Activated naive CD4-positive, alpha-beta T cell treated with anti-CD3 and anti-CD28 coated beads for 36 hours (primary cell): ENCODE data around the gene CTSW. TPM values are rescaled to one million over a fixed set of nuclear protein-coding genes. Genes with fewer than 3 reads are reported as not detected.

Experiments
- CTCF ChIA-PET: fragments of 350-600 bp; sonication (Branson Sonifier 250); formaldehyde crosslinking; loops from one replicate; lab custom pipeline; 2021; ENCODE audit warnings: antibody characterized with exemption; lab: Charles Lee
- DNase-seq: peaks from one replicate; pipeline ENCODE4 v3.0.0-alpha.2; 2020
- H3K27ac Mint-ChIP-seq: one replicate; pipeline ENCODE4 v1.8.0; 2021; ENCODE audit warnings: mild to moderate bottlenecking, mixed read lengths
- H3K27me3 Mint-ChIP-seq: one replicate; pipeline ENCODE4 v1.8.0; 2021; ENCODE audit warnings: low read depth, mixed read lengths
- H3K36me3 Mint-ChIP-seq: one replicate; pipeline ENCODE4 v1.8.0; 2021; ENCODE audit warnings: low read depth, mixed read lengths
- H3K4me1 Mint-ChIP-seq: one replicate; pipeline ENCODE4 v1.8.0; 2021; ENCODE audit warnings: low read depth, mixed read lengths
- H3K4me3 Mint-ChIP-seq: one replicate; pipeline ENCODE4 v1.8.0; 2021; ENCODE audit warnings: mild to moderate bottlenecking, moderate library complexity, mixed read lengths
- H3K9me3 Mint-ChIP-seq: one replicate; pipeline ENCODE4 v1.8.0; 2021; ENCODE audit warnings: mixed read lengths
- intact Hi-C: fragments of 100-400 bp; cut with micrococcal nuclease; formaldehyde crosslinking; loops from one replicate; pipeline ENCODE4 v1.15.1; 2023
- total RNA-seq, 2 experiments: library from RNA; stranded (reverse); gene quantifications; one replicate each; pipeline ENCODE4 v1.2.3, GENCODE V29; 2021

Gene CTSW
- total RNA-seq, 2 experiments from 2014 or later, result 0.91 to 0.95 TPM

GRCh38 chr11:65917077-65917433 lies 37.4 kb downstream of the CTSW start:
- Mint-ChIP-seq H3K9me3 (no peaks in the 10 kb centered on the region), H3K4me3 (peak overlapping the region; percentile 52), H3K27me3 (no peaks in the 10 kb centered on the region), H3K27ac (peak overlapping the region; percentile 12), H3K4me1 (peaks cover 38% of the 10 kb centered on the region), H3K36me3 (peaks cover 2% of the 10 kb centered on the region)
- intact Hi-C loops, result loop anchor here (5.0 kb wide), 1 partner anchor 350 kb away; the partner anchor contains the start of gene RAB1B
- DNase-seq, result no peak
- CTCF ChIA-PET, result interaction anchor here (0.6 to 1.2 kb wide), 2 partner anchors 29 to 30 kb away, joined by 3 to 4 read pairs; partner anchors contain the start of gene FIBP

GRCh38 chr11:65917434-65918210 lies 38.0 kb downstream of the CTSW start:
- Mint-ChIP-seq H3K4me1 (peaks cover 39% of the 10 kb centered on the region), H3K4me3 (peak overlapping the region; percentile 93), H3K27ac (peak overlapping the region; percentile 84), H3K27me3 (no peaks in the 10 kb centered on the region), H3K36me3 (peaks cover 3% of the 10 kb centered on the region), H3K9me3 (no peaks in the 10 kb centered on the region)
- DNase-seq, result no peak
- intact Hi-C loops, result loop anchor here (5.0 kb wide), 1 partner anchor 350 kb away; the partner anchor contains the start of gene RAB1B
- CTCF ChIA-PET, result interaction anchor here (0.6 to 1.3 kb wide), 5 partner anchors 28 to 57 kb away, joined by 3 to 8 read pairs (median 4); partner anchors contain the start of gene FIBP

DNA sequence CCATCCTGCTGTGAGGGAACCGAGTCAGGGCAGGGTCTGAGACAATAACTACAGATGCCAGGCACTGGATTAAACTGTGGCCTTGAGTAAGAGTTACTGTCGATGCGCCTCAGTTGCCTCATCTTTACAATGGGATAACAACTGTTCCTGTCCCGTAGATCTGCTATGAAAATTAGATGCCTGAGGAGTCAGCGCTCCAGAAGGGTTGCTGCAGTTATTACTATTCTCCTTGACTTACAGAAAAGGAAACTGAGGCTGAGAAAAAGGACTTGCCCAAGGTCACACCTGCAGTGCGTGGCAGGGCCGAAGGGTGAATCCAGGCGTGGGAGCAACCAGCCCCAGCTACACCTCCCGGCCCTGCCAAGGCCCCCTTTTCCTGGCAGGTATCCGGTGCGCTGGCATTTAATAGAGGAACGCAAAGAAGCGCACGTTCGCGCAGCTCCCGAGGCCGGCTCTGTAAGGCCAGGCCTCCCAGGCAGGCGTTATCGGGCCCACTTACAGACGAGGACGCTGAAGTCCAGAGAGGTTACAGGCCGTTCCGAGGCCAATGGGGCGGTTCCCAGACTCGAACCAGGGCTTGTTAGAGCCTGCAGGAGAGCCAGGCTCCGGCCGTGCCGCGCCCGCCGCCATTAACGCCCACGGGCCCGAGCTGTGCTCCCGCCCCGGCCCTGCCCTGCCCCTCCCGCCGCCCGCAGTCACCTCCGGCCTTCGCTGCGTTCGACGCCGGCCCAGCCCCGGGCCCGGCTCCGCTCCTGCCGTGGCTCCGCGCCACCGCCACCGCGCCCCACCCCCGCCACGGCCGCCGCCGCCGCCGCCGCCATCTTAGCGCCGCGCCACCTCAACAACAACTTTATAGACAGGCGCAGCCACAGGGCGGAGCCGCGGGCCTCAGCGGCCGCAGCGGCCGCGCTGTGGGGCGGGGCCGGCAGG lies 38.8 kb downstream of the CTSW start, which contains the start of gene C11orf68:
C11orf68 (minus strand) TSS at position 852 of the 930 bp plus-strand sequence; CDS start at position 821, 31 bp downstream.
- intact Hi-C loops, result loop anchor here (1.0 to 5.0 kb wide), 8 partner anchors 18 to 349 kb away; partner anchors contain the start of genes CCDC85B, FOSL1, RAB1B and SART1
- CTCF ChIA-PET, result interaction anchor here (0.6 to 1.3 kb wide), 4 partner anchors 29 to 58 kb away, joined by 3 to 8 read pairs (median 4); partner anchors contain the start of gene FIBP
- no peaks in the 10 kb centered on the region for H3K9me3 Mint-ChIP-seq
- no peak for DNase-seq
- peak within 1 kb of the TSS; percentile 84 for H3K27ac Mint-ChIP-seq
- H3K36me3 Mint-ChIP-seq, result peaks cover 8% of the 10 kb centered on the region
- peaks cover 41% of the 10 kb centered on the region for H3K4me1 Mint-ChIP-seq
- no peaks in the 10 kb centered on the region for H3K27me3 Mint-ChIP-seq
- H3K4me3 Mint-ChIP-seq, result peak within 1 kb of the TSS; percentile 93

GRCh38 chr11:65919141-65919572 lies 39.5 kb downstream of the CTSW start, which contains the start of gene DRAP1:
Gene DRAP1, plus strand, starts transcription at chr11:65919426. Its CDS starts 76 bp downstream, at chr11:65919502.
- Mint-ChIP-seq H3K4me1 (peaks cover 41% of the 10 kb centered on the region), H3K9me3 (no peaks in the 10 kb centered on the region), H3K36me3 (peaks cover 8% of the 10 kb centered on the region), H3K27ac (peak within 1 kb of the TSS; percentile 84), H3K4me3 (peak within 1 kb of the TSS; percentile 93), H3K27me3 (no peaks in the 10 kb centered on the region)
- CTCF ChIA-PET, result no interaction called here
- peak; percentile 99 for DNase-seq
- intact Hi-C loops, result loop anchor here (1.0 to 5.0 kb wide), 8 partner anchors 19 to 348 kb away; partner anchors contain the start of genes CCDC85B, FOSL1, RAB1B and SART1

DNA sequence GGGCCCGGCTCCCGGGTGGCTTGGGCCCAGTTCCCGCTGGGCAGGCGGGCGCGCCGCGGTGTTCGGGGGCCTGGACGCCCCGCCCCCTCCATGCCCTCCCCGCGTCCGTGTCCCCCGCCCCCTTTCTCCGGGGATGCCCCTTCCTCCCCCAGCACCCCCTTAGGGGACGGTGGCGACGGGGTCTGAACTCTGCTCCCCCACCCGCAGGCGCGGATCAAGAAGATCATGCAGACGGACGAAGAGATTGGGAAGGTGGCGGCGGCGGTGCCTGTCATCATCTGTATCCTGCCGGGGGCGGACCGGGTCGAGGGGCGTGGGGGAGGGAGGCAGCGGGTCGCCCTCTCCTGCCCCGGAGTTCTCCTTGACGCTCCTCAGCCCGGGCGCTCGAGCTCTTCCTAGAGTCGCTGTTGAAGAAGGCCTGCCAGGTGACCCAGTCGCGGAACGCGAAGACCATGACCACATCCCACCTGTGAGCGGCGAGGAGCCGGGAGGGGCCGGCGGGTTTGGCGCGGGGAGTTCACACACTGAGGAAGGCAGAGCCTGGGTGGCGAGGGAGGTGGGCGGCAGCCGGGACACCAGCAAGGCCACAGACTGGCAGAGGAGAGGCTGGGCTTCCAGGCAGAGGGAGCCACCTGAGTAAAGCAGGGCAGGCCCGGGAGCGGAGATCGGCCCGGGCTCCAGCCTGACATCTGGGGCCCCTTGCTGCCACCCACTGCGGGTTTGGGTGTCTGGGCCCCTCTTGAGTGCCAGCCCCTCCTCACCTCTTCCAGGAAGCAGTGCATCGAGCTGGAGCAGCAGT lies 40.1 kb downstream of the CTSW start:
- peak overlapping the region; percentile 76 for H3K27ac Mint-ChIP-seq
- H3K36me3 Mint-ChIP-seq, result peaks cover 8% of the 10 kb centered on the region
- intact Hi-C loops, result loop anchor here (1.0 to 5.0 kb wide), 8 partner anchors 19 to 348 kb away; partner anchors contain the start of genes CCDC85B, FOSL1, RAB1B and SART1
- peak; percentile 64 for DNase-seq
- H3K27me3 Mint-ChIP-seq, result no peaks in the 10 kb centered on the region
- H3K4me1 Mint-ChIP-seq, result peaks cover 38% of the 10 kb centered on the region
- H3K4me3 Mint-ChIP-seq, result peak overlapping the region; percentile 93
- H3K9me3 Mint-ChIP-seq, result no peaks in the 10 kb centered on the region
- CTCF ChIA-PET, result no interaction called here

DNA sequence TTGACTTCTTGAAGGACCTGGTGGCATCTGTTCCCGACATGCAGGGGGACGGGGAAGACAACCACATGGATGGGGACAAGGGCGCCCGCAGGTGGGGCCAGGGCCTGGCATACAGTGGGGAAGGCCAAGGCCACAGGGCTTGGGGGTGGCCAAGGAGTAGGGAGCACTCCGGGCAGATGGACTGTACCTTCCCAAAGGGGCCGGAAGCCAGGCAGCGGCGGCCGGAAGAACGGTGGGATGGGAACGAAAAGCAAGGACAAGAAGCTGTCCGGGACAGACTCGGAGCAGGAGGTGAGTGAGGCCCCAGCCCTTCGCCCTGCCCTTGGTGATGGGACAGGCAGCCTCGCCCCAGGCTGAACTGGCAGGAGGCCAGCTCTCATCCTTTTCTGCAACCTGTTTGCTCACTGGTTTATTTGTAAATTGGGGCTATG lies 40.8 kb downstream of the CTSW start:
- Mint-ChIP-seq H3K27me3 (no peaks in the 10 kb centered on the region), H3K36me3 (peaks cover 8% of the 10 kb centered on the region), H3K4me1 (peaks cover 32% of the 10 kb centered on the region), H3K4me3 (peak overlapping the region; percentile 93), H3K9me3 (no peaks in the 10 kb centered on the region), H3K27ac (no peak overlapping the region)
- intact Hi-C loops, result no loop called here
- CTCF ChIA-PET, result no interaction called here
- no peak for DNase-seq

DNA sequence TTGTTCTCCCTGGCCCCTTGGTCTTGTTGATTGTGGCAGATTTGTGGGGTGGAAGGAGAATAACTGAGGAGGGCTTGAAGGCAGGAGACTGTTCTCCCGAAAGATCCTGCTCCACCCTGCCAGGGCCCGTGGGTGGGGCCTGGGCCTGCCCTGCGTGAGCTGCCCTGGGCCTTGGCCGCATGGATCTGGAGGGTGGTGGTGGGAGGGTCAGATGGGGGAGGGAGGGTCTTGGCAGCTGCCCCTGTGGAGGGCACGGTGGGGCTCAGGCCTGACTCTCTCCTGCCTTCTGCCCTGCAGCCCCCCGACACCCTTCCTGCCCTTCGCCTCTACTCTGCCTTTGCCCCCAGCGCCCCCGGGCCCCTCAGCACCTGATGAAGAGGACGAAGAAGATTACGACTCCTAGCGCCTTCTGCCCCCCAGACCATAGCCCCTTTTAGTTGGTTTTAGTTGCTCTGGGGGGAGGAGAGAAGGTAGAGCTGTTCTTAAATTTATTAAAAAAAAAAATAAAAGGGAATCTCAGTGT lies 41.5 kb downstream of the CTSW start:
- Mint-ChIP-seq H3K4me3 (peak overlapping the region; percentile 93), H3K27ac (no peak overlapping the region)
- CTCF ChIA-PET, result interaction anchor here (1.5 kb wide), 1 partner anchor 101 kb away, joined by 4 read pairs; no protein-coding TSS in a partner anchor

GRCh38 chr11:65921876-65922275 lies 42.2 kb downstream of the CTSW start:
- DNase-seq, result no peak
- intact Hi-C loops, result no loop called here
- peak overlapping the region; percentile 57 for H3K27ac Mint-ChIP-seq
- CTCF ChIA-PET, result interaction anchor here (0.6 to 1.5 kb wide), 2 partner anchors 68 to 100 kb away, joined by 4 read pairs; no protein-coding TSS in a partner anchor
- peaks cover 8% of the 10 kb centered on the region for H3K36me3 Mint-ChIP-seq
- no peak overlapping the region for H3K4me3 Mint-ChIP-seq
- H3K9me3 Mint-ChIP-seq, result no peaks in the 10 kb centered on the region
- H3K27me3 Mint-ChIP-seq, result no peaks in the 10 kb centered on the region
- peaks cover 26% of the 10 kb centered on the region for H3K4me1 Mint-ChIP-seq

More for the DNA sequence above, 41.5 kb downstream of the CTSW start:
- intact Hi-C loops, result no loop called here
- no peak for DNase-seq
- Mint-ChIP-seq H3K27me3 (no peaks in the 10 kb centered on the region), H3K9me3 (no peaks in the 10 kb centered on the region), H3K4me1 (peaks cover 31% of the 10 kb centered on the region), H3K36me3 (peaks cover 8% of the 10 kb centered on the region)

DNA sequence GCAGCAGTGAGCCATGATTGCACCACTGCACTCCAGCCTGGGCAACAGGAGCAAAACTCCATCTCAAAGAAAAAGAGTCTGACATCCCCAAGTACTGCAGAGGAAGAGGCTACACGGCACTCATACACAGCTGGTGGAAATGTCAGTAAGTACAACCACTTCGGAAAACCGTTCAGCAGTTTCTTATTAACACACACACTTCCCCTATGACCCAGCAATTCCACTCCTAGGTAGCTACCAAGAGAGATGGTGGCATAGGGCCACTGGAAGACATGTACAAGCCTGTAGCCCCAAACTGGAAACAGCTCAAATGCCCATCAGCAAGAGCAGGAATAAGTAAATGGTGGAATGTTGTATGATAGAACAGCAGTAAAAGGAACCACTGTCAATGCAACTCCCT lies 42.9 kb downstream of the CTSW start:
- Mint-ChIP-seq H3K4me1 (peaks cover 27% of the 10 kb centered on the region), H3K9me3 (no peaks in the 10 kb centered on the region), H3K27ac (no peak overlapping the region), H3K36me3 (peaks cover 8% of the 10 kb centered on the region), H3K27me3 (no peaks in the 10 kb centered on the region), H3K4me3 (no peak overlapping the region)
- intact Hi-C loops, result no loop called here
- CTCF ChIA-PET, result interaction anchor here (0.6 to 1.5 kb wide), 4 partner anchors 31 to 99 kb away, joined by 3 to 7 read pairs (median 4); partner anchors contain the start of gene FIBP
- DNase-seq, result no peak

GRCh38 chr11:65925397-65925796 lies 45.8 kb downstream of the CTSW start:
- intact Hi-C loops, result no loop called here
- Mint-ChIP-seq H3K9me3 (no peaks in the 10 kb centered on the region), H3K27me3 (no peaks in the 10 kb centered on the region), H3K4me1 (peaks cover 32% of the 10 kb centered on the region), H3K4me3 (no peak overlapping the region), H3K27ac (no peak overlapping the region), H3K36me3 (peaks cover 7% of the 10 kb centered on the region)
- CTCF ChIA-PET, result interaction anchor here (1.5 kb wide), 1 partner anchor 41 kb away, joined by 4 read pairs; no protein-coding TSS in a partner anchor
- no peak for DNase-seq
